ENCODE results near the gene SNCB.

DNA sequence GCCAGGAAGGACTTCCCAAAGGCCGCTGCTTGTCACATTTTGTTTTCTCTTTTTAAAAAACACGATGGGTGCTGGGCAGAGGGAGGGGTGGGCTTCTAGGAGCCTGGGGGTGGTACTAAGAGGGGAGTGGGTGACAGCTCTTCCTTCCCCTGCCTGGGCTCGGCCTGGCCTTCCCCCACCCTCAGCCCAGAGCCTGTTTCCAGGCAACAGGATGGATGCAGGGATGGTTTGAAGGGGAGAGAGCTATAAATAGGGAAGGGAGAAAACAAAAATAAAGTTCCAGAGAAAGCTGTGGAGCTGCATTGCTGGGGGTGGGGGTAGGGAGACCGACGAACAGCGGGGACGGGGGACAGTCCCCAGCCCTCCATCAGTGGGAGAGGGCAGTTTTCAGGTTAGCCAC lies 13.8 kb downstream of the SNCB start:
- TF ChIP-seq IRF3 (IDR thresholded peaks at IDR 0.05; ENCODE audit: low read depth, low read length) (no peak), MAX (IDR thresholded peaks at IDR 0.05; ENCODE audit: low read depth) (no peak), POLR2AphosphoS5 (IDR thresholded peaks at IDR 0.05; ENCODE audit: low read depth, low read length) (no peak), YY1 (IDR thresholded peaks at IDR 0.05; ENCODE audit: low read depth) (no peak), EP300 (IDR thresholded peaks at IDR 0.05; ENCODE audit: borderline replicate concordance in 1 of 2, low read depth in 1 of 2, low read length in 1 of 2) (no peak), TAF1 (IDR thresholded peaks at IDR 0.05; ENCODE audit: borderline replicate concordance, low read depth, low read length) (no peak)
